Dermis microvascular lymphatic vessel endothelial cell (primary cell): ENCODE data around the gene DYNC1I1. TPM values are rescaled to one million over a fixed set of nuclear protein-coding genes. Genes with fewer than 3 reads are reported as not detected.

Experiments used
- DNase-seq, 2 donors: peaks; one replicate each; pipeline versions ENCODE4 v3.0.0 to v3.0.0-alpha.2; 2010; ENCODE audit warnings: low read depth in 2 of 2
- total RNA-seq: library from RNA; depleted of rRNA; stranded (reverse); fragments of >200 nt; gene quantifications from 2 replicates; pipeline ENCODE4 v1.2.1, GENCODE V29; 2014

The DYNC1I1 gene
- total RNA-seq, 1 donor from 2014 or later, result 11.4 TPM

DNA sequence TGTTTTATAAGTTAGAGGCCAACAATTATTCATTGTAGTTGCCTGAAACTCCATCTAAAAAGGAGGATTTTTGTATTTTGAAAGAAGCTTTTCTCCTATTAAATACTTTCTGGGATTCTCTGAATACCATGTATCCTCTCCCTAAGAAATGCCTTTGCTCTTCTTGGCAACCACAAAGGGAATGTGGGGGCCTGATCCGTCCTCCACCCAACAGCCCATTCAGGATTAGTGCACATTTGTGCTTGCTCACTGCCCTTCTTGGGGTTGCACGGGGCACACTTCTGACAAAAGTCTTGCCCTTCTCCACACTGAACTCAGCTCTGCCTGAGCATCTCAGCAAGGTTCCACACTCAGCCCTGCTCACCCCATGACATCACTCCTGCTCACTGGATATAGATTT, 355.4 kb downstream of the DYNC1I1 start:
- DNase-seq, result no peak

DNA sequence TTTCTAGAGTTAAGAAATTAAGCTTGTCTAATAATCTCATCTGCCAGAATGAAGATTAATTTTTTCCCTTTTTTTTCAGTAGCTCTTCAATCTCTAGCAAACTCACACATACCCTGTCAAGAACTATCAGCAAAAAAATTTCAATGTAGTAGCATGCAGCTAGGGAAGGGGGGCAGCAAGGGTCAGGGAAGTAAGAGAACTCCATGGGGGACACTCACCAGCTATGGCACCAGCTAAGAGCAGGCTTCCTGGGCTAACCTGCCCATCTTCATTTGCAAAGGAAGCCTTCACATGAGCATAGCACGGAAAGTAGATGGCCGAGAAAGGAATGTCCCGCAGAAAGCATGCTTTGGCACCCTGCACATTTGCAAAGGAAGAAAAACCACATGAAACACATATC, 359.2 kb downstream of the DYNC1I1 start:
- DNase-seq, result no peak

DNA sequence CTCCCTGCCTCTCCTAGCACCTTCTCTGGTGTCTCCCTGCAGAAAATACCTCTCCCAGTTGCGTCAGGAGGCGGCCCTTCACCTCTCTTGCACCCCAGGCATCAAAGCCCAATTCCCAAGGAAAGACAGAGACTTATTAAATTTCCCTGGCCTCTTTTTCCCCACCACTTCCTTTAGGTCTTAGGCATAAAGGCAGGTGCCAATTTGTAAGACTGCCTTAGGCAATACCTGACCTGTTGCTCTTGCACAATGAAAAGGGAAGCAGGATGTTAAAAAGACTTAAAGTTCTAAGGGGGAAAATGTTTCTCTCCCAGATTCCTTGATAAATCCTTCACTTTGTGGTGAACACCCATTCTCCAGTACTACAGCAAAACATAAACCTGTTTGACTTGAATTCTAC, 362.9 kb downstream of the DYNC1I1 start:
- DNase-seq, result no peak

DNA sequence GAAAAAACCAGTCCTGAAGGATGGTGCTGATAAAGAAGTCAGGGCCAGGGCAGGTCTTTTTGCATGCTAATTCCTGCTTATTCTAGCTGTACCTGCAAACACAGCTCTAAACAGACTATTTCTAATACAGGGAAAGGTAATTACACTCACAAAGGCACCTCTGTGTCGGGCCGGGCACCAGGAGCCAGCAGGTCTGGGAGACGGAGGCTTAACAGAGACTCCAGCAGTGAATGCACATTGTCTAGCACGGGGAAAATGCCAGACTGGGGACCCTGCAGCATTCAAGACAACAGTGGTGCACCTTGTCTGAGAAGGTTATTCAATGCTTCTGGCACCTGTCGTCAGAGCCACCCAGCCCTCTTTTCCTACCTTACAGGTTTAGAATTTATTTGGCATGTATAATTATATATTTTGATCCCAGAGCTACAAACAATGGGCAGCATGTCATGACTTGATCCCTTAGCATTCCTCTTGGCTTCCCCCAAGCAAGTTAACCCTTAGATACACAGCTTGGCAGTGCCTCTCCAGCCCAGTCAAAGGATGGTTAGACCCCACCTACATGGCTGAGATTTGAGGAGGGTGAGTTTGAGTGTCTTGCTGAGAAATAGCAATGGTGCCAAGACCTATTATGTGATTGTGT, 364.4 kb downstream of the DYNC1I1 start:
- no peak for DNase-seq

DNA sequence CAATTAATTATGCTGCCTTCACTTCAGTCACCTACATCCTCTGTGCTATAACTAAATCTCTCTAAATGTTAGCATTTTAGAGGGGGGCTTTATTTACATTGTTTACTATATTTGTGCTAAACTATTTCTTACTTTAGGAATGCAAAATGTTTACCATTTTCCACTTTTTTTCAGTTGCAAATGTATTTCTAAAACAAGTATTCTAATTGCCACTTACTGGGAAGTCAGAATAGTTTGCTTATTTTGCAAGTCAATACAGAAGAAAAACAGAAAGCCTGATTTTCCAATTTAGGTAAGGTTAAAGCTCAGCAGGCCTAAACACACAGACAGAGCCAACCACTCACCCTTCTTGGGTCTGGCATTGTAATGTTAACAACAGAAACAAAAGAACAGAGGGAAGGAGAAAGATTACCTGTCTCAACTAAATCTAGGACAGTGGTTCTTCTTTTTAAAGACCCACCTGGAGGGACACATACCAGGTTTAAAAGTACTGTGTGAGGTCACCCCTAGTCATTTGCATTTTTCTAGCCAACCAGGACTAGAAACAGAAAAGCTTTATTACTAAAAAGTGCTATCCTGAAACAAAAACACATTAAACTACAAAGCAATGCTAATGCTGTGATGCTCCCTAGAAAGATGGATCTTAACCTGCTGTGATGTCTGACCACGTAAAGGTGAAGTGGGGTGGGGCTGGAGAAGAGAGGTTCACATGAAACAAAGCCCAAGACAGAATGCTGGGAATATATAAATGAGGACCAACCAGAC, 371.3 kb downstream of the DYNC1I1 start:
- DNase-seq, result no peak

DNA sequence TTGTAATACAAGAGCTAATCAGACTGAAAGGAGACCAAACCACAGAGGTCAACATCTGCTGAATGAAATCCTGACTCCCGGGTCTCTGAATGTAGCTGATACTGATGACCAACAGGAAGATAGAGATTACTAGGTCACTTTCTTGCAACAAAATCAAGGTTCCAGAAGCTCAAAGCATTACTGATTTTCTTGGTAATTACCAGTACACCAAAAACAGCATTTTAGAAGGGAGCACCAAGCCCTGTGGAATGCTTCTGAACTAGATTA, 371.8 kb downstream of the DYNC1I1 start:
- DNase-seq, result no peak

Other genes with a start within 250 kb of the DYNC1I1 start
- 53.1 and 219 TPM in 2 replicates for gene PDK4, start 176.0 kb upstream of the DYNC1I1 start, total RNA-seq